Activated CD8-positive, alpha-beta memory T cell treated with anti-CD3 and anti-CD28 coated beads, Interleukin-2, amount 10 ng/mL, durations not matched to agents 7 days and 5 days (primary cell): ENCODE measurements around the gene ADH4. TPM values are rescaled to one million over a fixed set of nuclear protein-coding genes. Genes with fewer than 3 reads are reported as not detected.

Source experiments
- ATAC-seq: fragments of 150-1000 bp; cut with Tn5 transposase; one replicate; pipeline ENCODE4 v1.10.0; 2021; ENCODE audit warnings: moderate library complexity
- CTCF ChIA-PET: fragments of 350-600 bp; sonication (Branson Sonifier 250); formaldehyde crosslinking; loops from one replicate; lab custom pipeline; 2021; ENCODE audit warnings: antibody characterized with exemption; lab: Charles Lee
- DNase-seq: peaks from one replicate; pipeline ENCODE4 v3.0.0-alpha.2; 2020
- H3K27ac Mint-ChIP-seq: one replicate; pipeline ENCODE4 v1.8.0; 2021; ENCODE audit warnings: mild to moderate bottlenecking, mixed read lengths
- H3K27me3 Mint-ChIP-seq: one replicate; pipeline ENCODE4 v1.8.0; 2021; ENCODE audit warnings: mixed read lengths
- H3K36me3 Mint-ChIP-seq: one replicate; pipeline ENCODE4 v1.8.0; 2021; ENCODE audit warnings: mild to moderate bottlenecking, mixed read lengths
- H3K4me1 Mint-ChIP-seq: one replicate; pipeline ENCODE4 v1.8.0; 2021; ENCODE audit warnings: mixed read lengths
- H3K4me3 Mint-ChIP-seq: one replicate; pipeline ENCODE4 v1.8.0; 2021; ENCODE audit warnings: mild to moderate bottlenecking, moderate library complexity, mixed read lengths
- H3K9me3 Mint-ChIP-seq: one replicate; pipeline ENCODE4 v1.8.0; 2022; ENCODE audit warnings: low read depth, mixed read lengths
- total RNA-seq, 2 experiments: library from RNA; stranded (reverse); gene quantifications; one replicate each; pipeline ENCODE4 v1.2.3, GENCODE V29; 2021

Gene ADH4
- total RNA-seq, 2 experiments from 2014 or later = not detected

- Mint-ChIP-seq H3K27ac (no peak overlapping the region), H3K4me1 (no peaks in the 10 kb centered on the region), H3K36me3 (no peaks in the 10 kb centered on the region), H3K27me3 (peaks cover 8% of the 10 kb centered on the region), H3K4me3 (no peak overlapping the region), H3K9me3 (no peaks in the 10 kb centered on the region)
- CTCF ChIA-PET = no interaction called here
- ATAC-seq = no peak
- DNase-seq = no peak
These were observed 10.7 kb upstream of the ADH4 start for GRCh38 chr4:99154658-99155342.

- CTCF ChIA-PET = no interaction called here
These were observed 7.9 kb upstream of the ADH4 start for GRCh38 chr4:99151995-99152394.

GRCh38 chr4:99151452-99151851 lies 7.4 kb upstream of the ADH4 start:
- no peak overlapping the region for H3K27ac Mint-ChIP-seq
- H3K4me1 Mint-ChIP-seq = no peaks in the 10 kb centered on the region
- CTCF ChIA-PET = interaction anchor here (0.9 kb wide), 1 partner anchor 18 kb away, joined by 3 read pairs; no protein-coding TSS in a partner anchor
- H3K9me3 Mint-ChIP-seq = no peaks in the 10 kb centered on the region
- peaks cover 8% of the 10 kb centered on the region for H3K27me3 Mint-ChIP-seq
- no peak overlapping the region for H3K4me3 Mint-ChIP-seq
- ATAC-seq = no peak
- H3K36me3 Mint-ChIP-seq = no peaks in the 10 kb centered on the region
- no peak for DNase-seq

More at GRCh38 chr4:99151995-99152394, 7.9 kb upstream of the ADH4 start:
- DNase-seq = no peak
- H3K27me3 Mint-ChIP-seq = peaks cover 8% of the 10 kb centered on the region
- H3K27ac Mint-ChIP-seq = no peak overlapping the region
- no peak overlapping the region for H3K4me3 Mint-ChIP-seq
- no peaks in the 10 kb centered on the region for H3K4me1 Mint-ChIP-seq
- no peak for ATAC-seq
- H3K36me3 Mint-ChIP-seq = no peaks in the 10 kb centered on the region
- H3K9me3 Mint-ChIP-seq = no peaks in the 10 kb centered on the region

GRCh38 chr4:99149426-99150019 lies 5.4 kb upstream of the ADH4 start:
- no peaks in the 10 kb centered on the region for H3K36me3 Mint-ChIP-seq
- CTCF ChIA-PET = interaction anchor here (1.4 kb wide), 1 partner anchor 9 kb away, joined by 3 read pairs; no protein-coding TSS in a partner anchor
- DNase-seq = no peak
- H3K27me3 Mint-ChIP-seq = peaks cover 9% of the 10 kb centered on the region
- no peak for ATAC-seq
- H3K4me3 Mint-ChIP-seq = no peak overlapping the region
- H3K27ac Mint-ChIP-seq = no peak overlapping the region
- H3K9me3 Mint-ChIP-seq = no peaks in the 10 kb centered on the region
- no peaks in the 10 kb centered on the region for H3K4me1 Mint-ChIP-seq

GRCh38 chr4:99148550-99148949 lies 4.5 kb upstream of the ADH4 start:
- Mint-ChIP-seq H3K4me1 (no peaks in the 10 kb centered on the region), H3K27ac (no peak overlapping the region), H3K9me3 (no peaks in the 10 kb centered on the region), H3K27me3 (peaks cover 9% of the 10 kb centered on the region), H3K4me3 (no peak overlapping the region), H3K36me3 (no peaks in the 10 kb centered on the region)
- ATAC-seq (no peak), DNase-seq (no peak)
- CTCF ChIA-PET = interaction anchor here (1.4 kb wide), 1 partner anchor 10 kb away, joined by 3 read pairs; no protein-coding TSS in a partner anchor

- DNase-seq = no peak
- peaks cover 2% of the 10 kb centered on the region for H3K27me3 Mint-ChIP-seq
- no peaks in the 10 kb centered on the region for H3K4me1 Mint-ChIP-seq
- no peaks in the 10 kb centered on the region for H3K9me3 Mint-ChIP-seq
- no peak overlapping the region for H3K4me3 Mint-ChIP-seq
- ATAC-seq = no peak
- H3K36me3 Mint-ChIP-seq = no peaks in the 10 kb centered on the region
- H3K27ac Mint-ChIP-seq = no peak overlapping the region
- CTCF ChIA-PET = interaction anchor here (0.9 kb wide), 1 partner anchor 27 kb away, joined by 3 read pairs; no protein-coding TSS in a partner anchor
These were observed 490 bp upstream of the ADH4 start for GRCh38 chr4:99144587-99144986.

GRCh38 chr4:99136329-99136728 lies 7.8 kb downstream of the ADH4 start:
- no peaks in the 10 kb centered on the region for H3K36me3 Mint-ChIP-seq
- no peaks in the 10 kb centered on the region for H3K9me3 Mint-ChIP-seq
- no peak overlapping the region for H3K27ac Mint-ChIP-seq
- no peak for DNase-seq
- no peaks in the 10 kb centered on the region for H3K4me1 Mint-ChIP-seq
- no peaks in the 10 kb centered on the region for H3K27me3 Mint-ChIP-seq
- CTCF ChIA-PET = no interaction called here
- no peak for ATAC-seq
- H3K4me3 Mint-ChIP-seq = no peak overlapping the region

- CTCF ChIA-PET = no interaction called here
- no peaks in the 10 kb centered on the region for H3K9me3 Mint-ChIP-seq
- no peaks in the 10 kb centered on the region for H3K4me1 Mint-ChIP-seq
- no peaks in the 10 kb centered on the region for H3K27me3 Mint-ChIP-seq
- DNase-seq = no peak
- no peak for ATAC-seq
- H3K4me3 Mint-ChIP-seq = no peak overlapping the region
- no peaks in the 10 kb centered on the region for H3K36me3 Mint-ChIP-seq
- H3K27ac Mint-ChIP-seq = no peak overlapping the region
These were observed 8.4 kb downstream of the ADH4 start for GRCh38 chr4:99135541-99136162.

- Mint-ChIP-seq H3K4me1 (no peaks in the 10 kb centered on the region), H3K9me3 (no peaks in the 10 kb centered on the region), H3K36me3 (no peaks in the 10 kb centered on the region), H3K4me3 (no peak overlapping the region), H3K27ac (no peak overlapping the region), H3K27me3 (peaks cover 2% of the 10 kb centered on the region)
- DNase-seq (no peak), ATAC-seq (no peak)
- CTCF ChIA-PET = interaction anchor here (0.7 kb wide), 1 partner anchor 139 kb away, joined by 3 read pairs; no protein-coding TSS in a partner anchor
These were observed 9.5 kb downstream of the ADH4 start for GRCh38 chr4:99134586-99134985.

GRCh38 chr4:99131378-99131777 lies 12.7 kb downstream of the ADH4 start:
- CTCF ChIA-PET = no interaction called here
- no peak overlapping the region for H3K4me3 Mint-ChIP-seq
- ATAC-seq (no peak), DNase-seq (no peak)
- H3K36me3 Mint-ChIP-seq = no peaks in the 10 kb centered on the region
- H3K27ac Mint-ChIP-seq = no peak overlapping the region
- no peaks in the 10 kb centered on the region for H3K9me3 Mint-ChIP-seq
- H3K27me3 Mint-ChIP-seq = peaks cover 5% of the 10 kb centered on the region
- H3K4me1 Mint-ChIP-seq = no peaks in the 10 kb centered on the region

GRCh38 chr4:99126376-99126775 lies 17.7 kb downstream of the ADH4 start:
- Mint-ChIP-seq H3K27ac (no peak overlapping the region), H3K4me1 (no peaks in the 10 kb centered on the region), H3K27me3 (peaks cover 8% of the 10 kb centered on the region), H3K36me3 (no peaks in the 10 kb centered on the region), H3K4me3 (no peak overlapping the region), H3K9me3 (no peaks in the 10 kb centered on the region)
- ATAC-seq = no peak
- DNase-seq = no peak
- CTCF ChIA-PET = interaction anchor here (1.7 kb wide), 1 partner anchor 9 kb away, joined by 4 read pairs; no protein-coding TSS in a partner anchor

- H3K9me3 Mint-ChIP-seq = no peaks in the 10 kb centered on the region
- H3K4me1 Mint-ChIP-seq = no peaks in the 10 kb centered on the region
- CTCF ChIA-PET = interaction anchor here (1.5 to 2.1 kb wide), 3 partner anchors 284 to 342 kb away, joined by 5 to 6 read pairs (median 5); no protein-coding TSS in a partner anchor
- no peak for ATAC-seq
- peaks cover 6% of the 10 kb centered on the region for H3K27me3 Mint-ChIP-seq
- H3K27ac Mint-ChIP-seq = no peak overlapping the region
- H3K36me3 Mint-ChIP-seq = no peaks in the 10 kb centered on the region
- no peak for DNase-seq
- H3K4me3 Mint-ChIP-seq = no peak overlapping the region
These were observed 23.1 kb downstream of the ADH4 start for GRCh38 chr4:99121008-99121407.

GRCh38 chr4:99120501-99120900 lies 23.6 kb downstream of the ADH4 start:
- Mint-ChIP-seq H3K9me3 (no peaks in the 10 kb centered on the region), H3K27ac (no peak overlapping the region), H3K36me3 (no peaks in the 10 kb centered on the region), H3K4me1 (no peaks in the 10 kb centered on the region), H3K4me3 (no peak overlapping the region), H3K27me3 (peaks cover 3% of the 10 kb centered on the region)
- ATAC-seq (no peak), DNase-seq (no peak)
- CTCF ChIA-PET = interaction anchor here (2.1 kb wide), 1 partner anchor 284 kb away, joined by 6 read pairs; no protein-coding TSS in a partner anchor
